Common myeloid progenitor, CD34-positive (primary cell): ENCODE measurements around the gene MACROH2A1.

Experiments
- CTCF ChIA-PET: fragments of 350-600 bp; sonication (Branson Sonifier 250); formaldehyde crosslinking; loops from one replicate; lab custom pipeline; 2021; ENCODE audit warnings: antibody characterized with exemption; lab: Charles Lee
- POLR2A ChIA-PET: fragments of 350-600 bp; sonication (Branson Sonifier 250); formaldehyde crosslinking; loops from one replicate; lab custom pipeline; 2021; ENCODE audit warnings: antibody characterized with exemption; lab: Charles Lee
- DNase-seq, 3 donors: peaks; one replicate each; pipeline versions ENCODE4 v3.0.0 to v3.0.0-alpha.2; 2013
- H3K27ac ChIP-seq, 2 experiments: 1 replicate in 1 of 2; 2 replicates in 1 of 2; pipeline ENCODE4 v1.7.0; 2013; ENCODE audit warnings: inconsistent platforms in 2 of 2, low read length in 2 of 2, mild to moderate bottlenecking in 2 of 2, low read depth in 1 of 2, moderate library complexity in 1 of 2; ENCODE audit not compliant: severe bottlenecking in 2 of 2, insufficient read depth in 1 of 2, poor library complexity in 1 of 2
- H3K27me3 ChIP-seq, 5 experiments: replicated peaks in 2 of 5; 1 replicate in 3 of 5; 2 replicates in 2 of 5; pipeline versions ENCODE4 v1.6.1 to v1.7.0; 2013; ENCODE audit warnings: low read length in 4 of 5, mild to moderate bottlenecking in 2 of 5, moderate library complexity in 2 of 5, inconsistent platforms in 1 of 5; ENCODE audit not compliant: insufficient read depth in 5 of 5, control insufficient read depth in 4 of 5
- H3K36me3 ChIP-seq, 4 experiments: 1 replicate in 2 of 4; 2 replicates in 2 of 4; pipeline versions ENCODE4 v1.6.1 to v1.7.0; 2013; ENCODE audit warnings: low read length in 3 of 4, control low read depth in 1 of 4, mild to moderate bottlenecking in 1 of 4; ENCODE audit not compliant: control insufficient read depth in 4 of 4, insufficient read depth in 4 of 4
- H3K4me1 ChIP-seq, 4 experiments: 1 replicate in 3 of 4; 2 replicates in 1 of 4; pipeline versions ENCODE4 v1.6.1 to v1.7.1; 2013; ENCODE audit warnings: low read length in 3 of 4, mild to moderate bottlenecking in 3 of 4, control low read depth in 1 of 4, inconsistent platforms in 1 of 4, moderate library complexity in 1 of 4; ENCODE audit not compliant: control insufficient read depth in 4 of 4, insufficient read depth in 4 of 4; ENCODE audit errors: control extremely low read depth in 1 of 4
- H3K4me3 ChIP-seq, 7 experiments: 1 replicate in 4 of 7; 2 replicates in 3 of 7; pipeline versions ENCODE4 v1.5.1 to v1.7.0; 2013; ENCODE audit warnings: mild to moderate bottlenecking in 7 of 7, low read length in 6 of 7, moderate library complexity in 6 of 7, inconsistent platforms in 2 of 7, low read depth in 2 of 7, control low read depth in 1 of 7; ENCODE audit not compliant: insufficient read depth in 4 of 7, control insufficient read depth in 1 of 7; ENCODE audit errors: extremely low read depth in 1 of 7
- H3K9me3 ChIP-seq, 5 experiments: 1 replicate in 4 of 5; 2 replicates in 1 of 5; pipeline versions ENCODE4 v1.6.1 to v1.7.1; 2013; ENCODE audit warnings: low read length in 4 of 5, mild to moderate bottlenecking in 2 of 5, inconsistent platforms in 1 of 5, low read depth in 1 of 5, moderate library complexity in 1 of 5; ENCODE audit not compliant: control insufficient read depth in 4 of 5, insufficient read depth in 2 of 5; ENCODE audit errors: control extremely low read depth in 1 of 5
- WGBS: methylation state at CpG from one replicate; pipeline ENCODE4 v1.1.5; 2013; ENCODE audit not compliant: insufficient coverage; 5-methylcytosine and 5-hydroxymethylcytosine counted together

Gene MACROH2A1

GRCh38 chr5:135308245-135308644 lies 90.8 kb downstream of the MACROH2A1 start:
- H3K27ac ChIP-seq: no peak overlapping the region
- H3K4me1 ChIP-seq: peaks cover 0 to 30% (median 12%) of the 10 kb centered on the region in 4 experiments
- ChIA-PET CTCF (no interaction called here), POLR2A (no interaction called here)
- no peaks in the 10 kb centered on the region for H3K36me3 ChIP-seq
- no peaks in the 10 kb centered on the region for H3K9me3 ChIP-seq
- no peak overlapping the region for H3K4me3 ChIP-seq
- DNase-seq: peak in 1 of 3 donors; percentile 17
- WGBS: 88% methylated on average over 6 of the region's 7 CpGs
- no peaks in the 10 kb centered on the region for H3K27me3 ChIP-seq

- Histone ChIP-seq H3K4me3 (no peak overlapping the region), H3K27ac (no peak overlapping the region), H3K9me3 (no peaks in the 10 kb centered on the region), H3K36me3 (no peaks in the 10 kb centered on the region), H3K4me1 (peaks cover 0 to 30% (median 12%) of the 10 kb centered on the region in 4 experiments), H3K27me3 (no peaks in the 10 kb centered on the region)
- DNase-seq: no peak
- WGBS: 95% methylated on average over 21 of the region's 23 CpGs
- POLR2A ChIA-PET: no interaction called here
- CTCF ChIA-PET: no interaction called here
Measured at GRCh38 chr5:135307143-135307903, 91.7 kb downstream of the MACROH2A1 start.

DNA sequence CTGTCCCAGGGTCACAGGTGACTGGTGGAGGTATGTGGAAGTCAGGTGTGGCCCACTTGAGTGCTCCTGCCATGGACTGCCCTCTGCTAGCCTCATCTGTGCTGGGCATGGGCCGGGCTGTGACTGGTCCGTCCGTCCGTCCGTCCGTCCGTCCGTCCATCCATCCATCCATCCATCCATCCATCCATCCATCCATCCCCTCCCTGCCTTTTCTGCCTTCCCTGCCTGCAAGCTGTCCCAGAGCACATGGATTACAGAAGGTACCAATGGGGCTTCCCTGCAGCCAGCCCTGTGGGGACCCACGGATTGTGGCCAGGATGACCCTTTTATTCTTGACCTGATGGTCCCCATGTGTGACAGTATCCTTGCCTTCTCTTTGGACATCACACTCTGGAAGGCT lies 92.5 kb downstream of the MACROH2A1 start:
- POLR2A ChIA-PET: no interaction called here
- no peak for DNase-seq
- peaks cover 0 to 2% (median 0%) of the 10 kb centered on the region in 5 experiments for H3K9me3 ChIP-seq
- H3K4me3 ChIP-seq: no peak overlapping the region
- H3K36me3 ChIP-seq: no peaks in the 10 kb centered on the region
- no peaks in the 10 kb centered on the region for H3K27me3 ChIP-seq
- H3K27ac ChIP-seq: no peak overlapping the region
- CTCF ChIA-PET: no interaction called here
- H3K4me1 ChIP-seq: peaks cover 0 to 30% (median 12%) of the 10 kb centered on the region in 4 experiments
- WGBS: 97% methylated on average over 9 of the region's 9 CpGs

GRCh38 chr5:135304352-135305221 lies 94.4 kb downstream of the MACROH2A1 start:
- Histone ChIP-seq H3K4me3 (no peak overlapping the region), H3K27me3 (no peaks in the 10 kb centered on the region), H3K36me3 (no peaks in the 10 kb centered on the region), H3K4me1 (peaks cover 0 to 15% (median 3%) of the 10 kb centered on the region in 4 experiments), H3K9me3 (peaks cover 0 to 2% (median 0%) of the 10 kb centered on the region in 5 experiments), H3K27ac (no peak overlapping the region)
- ChIA-PET CTCF (no interaction called here), POLR2A (interaction anchor here (0.5 kb wide), 1 partner anchor 73 kb away, joined by 3 read pairs; no protein-coding TSS in a partner anchor)
- DNase-seq: peak in 1 of 3 donors; percentile 30
- WGBS: 88% methylated on average over 9 of the region's 12 CpGs

DNA sequence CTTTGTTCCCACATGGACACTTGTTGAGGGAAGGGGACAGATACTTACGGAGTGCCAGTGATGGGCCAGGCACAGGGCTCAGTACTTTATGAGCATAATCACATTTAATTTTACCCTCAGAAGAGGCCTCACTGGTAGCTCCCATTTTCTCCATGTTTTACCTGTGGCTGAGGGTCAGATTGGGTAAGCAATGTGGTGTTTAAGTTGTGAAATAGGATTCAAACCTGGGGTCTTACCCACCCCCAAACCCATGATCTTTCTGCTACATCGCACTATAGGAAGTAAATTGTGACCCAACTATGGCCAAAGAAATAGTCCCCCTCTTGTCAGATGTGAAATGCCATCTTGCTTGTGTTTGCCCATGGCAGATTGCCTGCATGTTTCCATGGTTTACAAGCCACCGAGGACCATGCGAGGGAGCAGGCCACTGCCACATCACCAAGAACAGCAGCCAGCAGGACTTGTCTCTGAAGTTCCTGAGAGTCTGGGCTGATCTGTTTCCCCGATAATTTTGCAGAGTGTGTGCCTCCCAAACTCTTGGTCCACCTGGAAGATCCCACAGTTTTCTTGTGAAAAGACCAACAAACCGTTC lies 95.4 kb downstream of the MACROH2A1 start:
- Histone ChIP-seq H3K27me3 (no peaks in the 10 kb centered on the region), H3K27ac (no peak overlapping the region), H3K9me3 (peaks cover 0 to 2% (median 0%) of the 10 kb centered on the region in 5 experiments), H3K4me3 (no peak overlapping the region), H3K4me1 (peaks cover 0 to 7% (median 2%) of the 10 kb centered on the region in 4 experiments), H3K36me3 (no peaks in the 10 kb centered on the region)
- 100% methylated on average over 5 of the region's 6 CpGs for WGBS
- no peak for DNase-seq
- ChIA-PET POLR2A (no interaction called here), CTCF (no interaction called here)

GRCh38 chr5:135296900-135297816 lies 101.9 kb downstream of the MACROH2A1 start:
- Histone ChIP-seq H3K4me3 (no peak overlapping the region), H3K9me3 (no peaks in the 10 kb centered on the region), H3K36me3 (no peaks in the 10 kb centered on the region), H3K4me1 (no peaks in the 10 kb centered on the region), H3K27me3 (no peaks in the 10 kb centered on the region), H3K27ac (no peak overlapping the region)
- CTCF ChIA-PET: interaction anchor here (1.2 kb wide), 1 partner anchor 15 kb away, joined by 3 read pairs; no protein-coding TSS in a partner anchor
- POLR2A ChIA-PET: no interaction called here
- no peak for DNase-seq
- WGBS: 94% methylated on average over 5 of the region's 5 CpGs
